Measurements from ENCODE around the gene PORCN. TPM values are rescaled to one million over a fixed set of nuclear protein-coding genes. Genes with fewer than 3 reads are reported as not detected.

PORCN gene
- total RNA-seq, 1 donor from 2014 or later = 1.9 TPM

DNA sequence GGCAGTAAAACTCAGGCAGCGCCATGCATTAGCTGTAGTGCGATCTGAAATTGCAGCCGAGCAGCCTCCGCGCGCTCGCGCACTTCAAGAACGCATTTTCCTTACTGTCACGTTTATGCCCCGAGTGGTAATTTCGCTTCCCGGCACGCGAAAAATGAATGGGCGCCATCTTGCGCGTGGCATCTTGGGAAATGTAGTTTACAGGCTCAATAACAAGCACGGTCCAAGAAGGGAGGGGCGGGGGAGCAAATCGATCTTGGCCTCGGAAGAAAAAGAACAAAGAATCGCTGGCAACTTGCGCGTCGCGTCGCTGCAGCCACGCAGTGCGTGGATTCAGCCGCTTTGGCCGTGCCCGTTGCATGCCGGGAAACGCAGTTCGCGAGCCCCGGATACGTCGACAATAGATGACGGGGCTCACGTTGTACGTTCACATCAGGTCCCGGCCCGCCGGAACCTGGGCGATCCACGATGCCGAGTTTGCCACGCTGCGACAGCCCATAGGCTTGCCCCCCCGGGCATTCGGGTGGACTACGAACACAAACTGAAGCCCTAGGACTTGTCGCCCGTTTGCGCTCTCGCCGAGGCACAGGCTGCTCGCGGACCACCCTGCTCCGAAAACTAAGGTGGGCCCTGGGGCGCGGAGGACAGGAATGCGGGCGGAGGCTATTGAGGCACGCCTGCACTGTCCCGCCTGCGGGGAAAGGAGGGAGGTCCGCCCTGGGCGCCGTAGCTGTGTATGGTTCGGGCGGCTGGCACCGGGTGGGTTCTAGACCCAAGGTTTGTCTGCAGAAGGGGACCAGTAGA is 32.8 kb upstream of the PORCN start, which contains the start of gene FTSJ1:
Gene FTSJ1, plus strand, starts transcription at position 426 of the 804 bp plus-strand sequence. CDS start 1,849 bp downstream, outside the sequence.
- ATAC-seq = peak; percentile 94
- DNase-seq (ENCODE audit: low spot score) = peak; percentile 91

DNA sequence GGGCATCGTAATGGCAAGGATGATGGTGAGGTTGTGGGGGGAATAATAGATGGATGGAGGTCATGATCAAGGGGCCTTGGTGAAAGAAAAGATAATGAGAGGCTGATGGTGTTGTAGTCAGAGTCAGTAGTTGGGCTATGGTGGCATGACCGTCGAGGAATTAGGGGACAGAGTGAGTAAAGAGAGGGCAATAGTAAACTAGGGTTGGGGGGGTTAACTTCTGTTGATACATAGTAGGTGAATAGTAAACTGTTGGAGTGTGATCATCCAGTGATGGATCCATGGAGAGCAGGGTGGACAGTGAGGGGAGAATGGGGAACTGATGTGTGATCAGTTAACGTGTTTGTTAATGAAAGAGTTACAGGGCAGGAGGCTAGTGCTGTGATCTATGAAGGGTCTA is 31.9 kb upstream of the PORCN start:
- no peak for DNase-seq (ENCODE audit: low spot score)
- ATAC-seq = no peak

DNA sequence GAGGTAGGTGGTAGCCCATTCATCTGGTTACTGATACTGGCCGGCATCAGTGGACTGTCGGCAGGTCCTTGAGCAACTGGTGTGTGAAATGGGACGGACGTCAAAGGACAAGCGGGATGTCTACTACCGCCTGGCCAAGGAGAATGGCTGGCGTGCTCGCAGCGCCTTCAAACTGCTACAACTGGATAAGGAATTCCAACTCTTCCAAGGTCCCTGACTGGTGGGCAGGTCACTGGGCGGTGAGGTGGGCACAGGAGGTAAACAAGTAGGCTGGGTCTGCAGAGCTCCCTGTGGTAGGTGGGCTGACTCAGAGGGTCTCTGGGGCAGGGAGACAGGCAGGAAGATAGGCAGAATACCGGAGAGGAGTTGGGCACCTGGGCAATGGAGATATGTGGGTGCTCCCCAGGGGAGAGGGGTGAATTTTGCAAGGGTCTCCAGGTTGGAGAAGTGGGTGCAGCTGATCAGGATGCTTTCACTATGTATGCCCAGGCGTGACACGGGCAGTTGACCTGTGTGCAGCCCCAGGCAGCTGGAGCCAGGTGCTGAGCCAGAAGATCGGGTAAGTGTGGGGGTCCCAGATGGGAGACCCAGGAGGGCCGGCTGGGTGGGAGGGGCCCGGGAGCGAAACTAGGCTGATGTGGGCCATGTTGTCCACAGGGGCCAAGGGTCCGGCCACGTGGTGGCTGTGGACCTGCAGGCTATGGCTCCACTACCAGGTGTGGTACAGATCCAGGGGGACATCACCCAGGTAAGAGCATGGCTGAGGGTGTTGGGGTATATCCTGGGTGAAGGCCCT is 30.6 kb upstream of the PORCN start:
- no peak for ATAC-seq
- no peak for DNase-seq (ENCODE audit: low spot score)

DNA sequence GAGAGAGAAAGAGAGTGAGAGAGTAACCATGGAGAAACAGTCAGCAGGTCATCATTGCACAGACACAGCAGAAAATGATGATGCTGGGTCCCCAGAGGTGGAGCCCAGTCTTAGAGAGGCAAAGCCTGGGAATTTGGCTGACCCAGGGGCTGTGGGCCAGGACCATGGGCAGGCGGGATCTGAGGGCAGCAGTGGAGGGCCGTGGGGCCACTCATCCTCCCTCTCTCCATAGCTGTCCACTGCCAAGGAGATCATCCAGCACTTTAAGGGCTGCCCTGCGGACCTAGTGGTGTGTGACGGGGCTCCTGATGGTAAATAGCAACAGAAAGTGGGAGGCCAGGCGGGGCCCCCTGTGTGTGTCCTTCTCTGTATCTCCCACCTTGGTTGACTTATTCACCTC is 30.0 kb upstream of the PORCN start:
- DNase-seq (ENCODE audit: low spot score) = no peak
- ATAC-seq = no peak

DNA sequence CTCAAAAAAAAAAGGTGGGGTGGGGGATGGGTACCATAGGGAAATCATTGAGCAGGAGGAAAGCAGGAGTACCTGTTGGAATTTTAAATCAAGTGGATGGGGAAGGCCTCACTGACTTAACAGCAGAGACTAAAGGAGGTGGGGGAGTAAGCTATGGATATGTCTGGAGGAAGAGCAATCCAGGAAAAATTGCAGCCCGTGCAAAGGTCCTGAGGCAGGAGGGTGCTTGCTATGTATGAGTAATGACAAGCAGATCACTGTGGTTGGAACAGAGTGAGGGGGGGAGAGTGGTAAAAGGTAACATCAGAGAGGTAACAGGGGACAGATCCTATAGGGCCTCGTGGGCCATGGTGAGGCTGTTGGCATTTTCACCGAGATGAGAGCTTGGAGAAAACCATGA is 28.6 kb upstream of the PORCN start:
- ATAC-seq (no peak), DNase-seq (ENCODE audit: low spot score) (no peak)

DNA sequence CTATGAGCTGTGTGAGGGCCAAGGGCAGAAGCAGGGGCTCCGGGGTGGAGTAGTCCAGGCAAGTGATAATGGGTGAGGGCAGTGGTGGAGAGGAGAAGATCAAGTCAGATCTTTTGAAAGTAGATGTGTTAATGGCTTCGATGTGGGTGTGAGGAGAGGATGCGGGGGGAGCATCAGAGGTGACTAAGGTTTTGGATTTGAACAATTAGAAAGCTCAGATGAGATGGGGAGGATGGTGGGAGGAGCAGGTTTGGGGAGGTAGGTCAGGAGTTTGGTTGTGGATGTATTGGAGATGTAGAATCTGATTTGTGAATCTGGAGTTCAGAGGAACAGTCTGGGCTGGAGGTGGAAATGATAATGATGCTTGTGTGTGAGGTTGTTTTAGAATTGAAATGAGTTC is 28.2 kb upstream of the PORCN start:
- ATAC-seq (no peak), DNase-seq (ENCODE audit: low spot score) (no peak)

DNA sequence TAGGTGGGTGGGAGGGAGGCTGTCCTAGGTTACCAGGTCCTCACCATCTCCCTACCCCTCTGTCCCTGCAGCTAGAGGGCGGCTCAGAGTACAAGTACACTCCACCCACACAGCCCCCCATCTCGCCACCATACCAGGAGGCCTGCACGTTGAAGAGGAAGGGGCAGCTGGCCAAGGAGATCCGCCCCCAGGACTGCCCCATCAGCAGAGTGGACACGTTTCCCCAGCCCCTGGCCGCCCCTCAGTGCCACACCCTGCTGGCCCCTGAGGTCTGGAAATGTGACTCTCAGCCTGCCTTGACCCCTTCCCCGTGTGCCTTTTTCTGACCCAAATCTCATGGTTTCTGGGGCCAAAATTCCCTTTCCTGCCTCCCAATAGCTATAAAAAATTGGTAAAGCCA is 26.3 kb upstream of the PORCN start:
- no peak for DNase-seq (ENCODE audit: low spot score)
- no peak for ATAC-seq

DNA sequence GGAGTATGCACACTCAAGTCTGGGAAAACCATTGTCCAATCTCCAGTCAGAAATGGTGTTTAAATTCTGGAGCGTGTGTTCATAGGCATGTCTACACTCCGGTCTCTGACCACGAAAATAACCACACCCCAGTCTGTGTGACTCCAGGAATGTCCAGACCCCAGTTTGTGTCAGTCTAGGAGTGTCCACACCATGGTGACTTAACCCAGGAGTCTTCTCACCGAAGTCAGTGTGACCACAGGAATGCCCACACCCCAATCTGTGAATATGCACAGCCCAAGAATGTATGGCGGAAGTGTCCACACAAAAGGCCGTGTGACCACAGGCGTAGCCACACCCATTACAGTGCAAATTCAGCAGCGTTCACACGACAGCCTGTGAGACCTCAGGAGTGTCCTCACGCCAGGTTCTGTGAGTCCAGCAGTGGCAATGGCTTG is 21.4 kb upstream of the PORCN start:
- ATAC-seq (no peak), DNase-seq (ENCODE audit: low spot score) (no peak)

DNA sequence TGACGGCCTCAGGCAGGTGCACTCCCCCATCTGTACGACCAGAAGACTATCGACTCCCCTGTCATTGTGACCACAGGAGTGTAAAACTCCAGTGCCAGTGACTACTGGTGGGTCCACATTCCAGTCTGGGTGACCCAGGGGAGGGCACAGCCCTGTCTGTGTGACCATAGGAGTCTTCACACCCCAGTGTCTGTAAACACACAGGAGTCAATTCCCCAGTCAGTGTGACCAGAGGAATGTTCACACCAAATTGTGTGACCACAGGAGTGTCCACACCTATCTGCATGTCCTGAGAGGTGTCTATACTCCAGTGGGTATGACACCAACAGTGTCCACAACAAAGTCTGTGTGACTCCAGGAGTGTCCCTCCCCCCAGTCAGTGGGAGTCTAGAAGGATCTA is 20.8 kb upstream of the PORCN start:
- no peak for ATAC-seq
- no peak for DNase-seq (ENCODE audit: low spot score)

DNA sequence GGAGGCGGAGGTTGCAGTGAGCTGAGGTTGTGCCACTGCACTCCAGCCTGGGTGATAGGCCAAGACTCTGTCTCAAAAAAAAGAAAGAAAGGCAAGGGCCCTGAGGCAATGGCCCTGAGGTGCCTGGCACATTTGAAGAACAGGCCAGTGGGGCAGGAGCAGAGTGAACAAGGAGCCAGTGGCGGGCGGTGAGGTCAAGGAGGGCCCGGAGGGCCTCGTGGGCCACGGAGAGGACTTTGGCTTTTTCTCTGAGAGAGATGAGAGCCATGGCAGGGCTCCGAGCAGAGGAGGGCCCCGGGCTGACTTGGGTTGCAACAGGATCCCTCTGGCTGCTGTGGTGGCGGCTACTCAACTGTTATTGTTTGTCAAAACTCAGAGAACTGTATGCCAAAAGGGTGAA is 19.5 kb upstream of the PORCN start:
- ATAC-seq (no peak), DNase-seq (ENCODE audit: low spot score) (no peak)

DNA sequence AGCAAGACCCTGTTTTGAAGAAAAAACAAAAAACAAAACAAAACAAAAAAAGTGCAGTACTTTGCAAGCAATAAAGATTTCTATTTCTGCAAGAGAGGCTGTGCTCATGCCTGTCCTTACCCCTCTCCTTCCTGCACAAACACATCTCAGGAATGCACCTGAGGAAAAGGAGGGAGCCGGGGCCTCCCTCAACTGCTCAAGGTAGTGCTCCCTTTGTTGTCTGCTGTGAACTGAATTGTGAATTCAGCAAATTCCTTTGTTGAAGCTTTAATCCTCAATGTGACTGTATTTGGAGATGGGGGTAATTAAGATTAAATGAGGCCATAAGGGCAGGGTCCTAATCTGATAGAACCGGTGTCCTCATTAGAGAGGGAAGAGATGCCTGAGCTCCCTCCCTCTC is 18.9 kb upstream of the PORCN start:
- ATAC-seq (no peak), DNase-seq (ENCODE audit: low spot score) (no peak)

DNA sequence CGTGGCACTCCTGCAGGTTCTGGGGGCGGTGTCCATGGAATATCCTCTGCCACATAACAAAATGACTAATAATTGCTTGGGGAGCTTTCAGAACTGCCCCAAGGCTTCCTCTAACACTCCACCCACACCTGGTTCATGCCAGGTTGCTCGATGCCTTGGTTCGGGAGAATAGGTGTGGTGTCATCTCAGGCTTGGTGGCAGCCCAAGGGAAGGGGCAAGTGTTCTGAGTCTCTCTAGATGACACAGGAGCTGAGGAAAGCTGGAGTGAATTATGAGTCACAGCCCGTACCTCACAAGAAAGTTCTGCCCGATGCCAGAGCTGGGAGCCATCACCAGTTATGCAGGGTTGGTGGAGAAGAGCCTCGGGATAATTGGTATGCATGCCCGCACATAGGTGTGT is 18.1 kb upstream of the PORCN start:
- DNase-seq (ENCODE audit: low spot score) (no peak), ATAC-seq (no peak)

DNA sequence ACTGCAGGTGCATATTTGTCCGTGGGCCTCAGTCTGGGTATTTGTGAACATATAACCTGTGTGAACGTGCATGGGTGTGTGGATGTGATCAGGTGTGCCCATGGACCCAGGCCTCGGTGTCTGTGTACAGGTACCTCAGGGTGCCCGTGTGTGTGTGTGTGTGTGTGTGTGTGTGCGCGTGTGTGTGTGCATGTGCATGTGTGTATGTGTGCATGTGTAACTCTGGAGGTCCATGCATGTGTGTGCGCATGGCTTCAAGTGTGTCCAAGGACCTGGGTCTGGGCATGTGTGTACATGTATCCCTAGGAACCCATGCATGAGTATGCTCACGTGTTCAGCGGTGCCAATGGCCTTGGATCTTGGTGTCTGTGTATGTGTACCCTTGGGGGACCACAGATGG is 17.0 kb upstream of the PORCN start:
- DNase-seq (ENCODE audit: low spot score) (no peak), ATAC-seq (no peak)

DNA sequence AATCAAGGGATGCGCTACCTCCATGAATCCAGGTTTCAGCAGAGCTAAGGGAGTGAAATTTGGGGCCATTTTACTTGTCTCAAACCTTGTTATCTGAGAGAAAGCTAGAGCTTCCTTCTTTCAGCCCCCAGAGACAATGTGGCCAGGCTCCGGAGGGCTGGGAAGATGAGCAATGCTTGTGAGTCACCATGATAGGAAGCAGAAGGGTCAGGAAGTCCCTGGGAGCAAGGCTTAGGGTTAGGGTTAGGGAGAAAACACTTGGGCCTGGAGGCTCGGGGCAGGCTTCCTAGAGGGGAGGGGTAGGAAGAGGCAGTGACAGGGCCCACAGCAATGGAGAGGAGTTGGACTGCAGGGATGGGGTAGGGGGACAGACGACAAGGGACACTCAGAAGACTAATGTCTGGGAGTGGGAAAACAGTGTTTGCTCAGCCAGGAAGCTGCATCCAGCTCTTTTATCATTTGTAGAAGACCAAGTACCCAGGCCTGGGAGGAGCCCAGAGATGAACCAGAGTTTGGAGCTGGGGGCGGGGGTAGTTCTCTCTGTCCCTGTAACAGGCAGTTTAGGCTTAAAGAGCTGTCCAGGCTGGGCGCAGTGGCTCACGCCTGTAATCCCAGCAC is 16.4 kb upstream of the PORCN start:
- DNase-seq (ENCODE audit: low spot score) (no peak), ATAC-seq (no peak)

DNA sequence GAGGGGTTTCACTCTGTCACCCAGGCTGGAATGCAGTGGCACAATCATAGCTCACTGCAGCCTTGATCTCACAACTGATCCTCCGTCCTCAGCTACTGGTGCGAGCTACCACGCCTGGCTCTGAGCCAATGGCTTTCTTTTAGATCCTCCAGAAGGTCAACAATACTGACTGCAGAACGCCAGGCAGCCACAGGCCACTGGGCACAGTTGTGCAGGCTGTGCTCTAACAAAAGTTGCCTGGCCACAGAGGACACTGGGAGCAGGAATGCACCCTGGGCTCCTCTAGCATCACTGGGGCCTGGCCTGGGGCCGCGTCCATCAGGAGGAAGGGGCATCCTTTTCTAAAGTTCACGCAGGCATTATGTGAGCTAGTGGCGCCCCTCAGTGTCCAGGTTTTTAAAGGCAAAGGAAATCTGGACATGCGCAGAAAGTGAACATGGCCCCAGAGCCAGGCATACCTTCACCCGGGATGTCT is 14.9 kb upstream of the PORCN start:
- no peak for DNase-seq (ENCODE audit: low spot score)
- ATAC-seq = no peak

DNA sequence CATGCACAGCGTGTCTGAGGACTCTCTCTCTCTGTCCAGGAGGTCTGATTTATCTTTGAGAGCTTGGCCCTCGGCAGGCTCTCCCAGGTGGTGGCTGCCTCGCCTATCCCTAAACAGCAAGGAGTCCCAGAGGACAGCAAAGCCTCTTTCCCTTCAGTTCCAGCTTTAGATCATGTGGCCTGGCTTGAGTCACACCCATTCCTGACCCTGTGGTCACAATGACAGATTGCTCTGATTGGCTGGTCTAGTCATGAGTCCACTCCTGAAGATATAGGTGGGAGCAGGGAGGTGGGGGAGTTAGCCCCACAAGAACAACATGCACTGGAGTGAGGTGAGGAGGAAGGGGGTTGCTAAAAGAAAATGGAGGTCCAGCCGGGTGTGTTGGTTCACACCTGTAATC is 12.1 kb upstream of the PORCN start:
- ATAC-seq (no peak), DNase-seq (ENCODE audit: low spot score) (no peak)

DNA sequence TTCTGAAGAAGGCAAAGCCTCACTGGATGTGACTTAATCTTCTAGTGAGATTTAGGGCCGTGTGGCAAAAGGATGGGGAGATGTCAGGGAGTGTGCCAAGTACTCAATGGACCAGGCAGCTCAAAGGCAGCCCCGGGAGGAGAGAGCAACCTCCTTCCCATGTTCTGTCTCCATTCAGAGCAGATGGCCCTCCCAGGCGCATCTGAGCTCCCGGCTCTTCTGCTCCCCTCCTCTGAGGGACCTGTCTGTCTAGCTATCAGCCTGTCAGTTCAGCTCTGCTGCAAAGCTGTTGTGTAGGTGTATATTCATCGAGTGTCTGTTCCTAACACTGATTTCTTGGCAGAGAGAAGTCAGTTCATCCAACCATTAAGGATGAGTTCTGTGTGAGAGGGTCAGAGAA is 10.9 kb upstream of the PORCN start:
- no peak for DNase-seq (ENCODE audit: low spot score)

DNA sequence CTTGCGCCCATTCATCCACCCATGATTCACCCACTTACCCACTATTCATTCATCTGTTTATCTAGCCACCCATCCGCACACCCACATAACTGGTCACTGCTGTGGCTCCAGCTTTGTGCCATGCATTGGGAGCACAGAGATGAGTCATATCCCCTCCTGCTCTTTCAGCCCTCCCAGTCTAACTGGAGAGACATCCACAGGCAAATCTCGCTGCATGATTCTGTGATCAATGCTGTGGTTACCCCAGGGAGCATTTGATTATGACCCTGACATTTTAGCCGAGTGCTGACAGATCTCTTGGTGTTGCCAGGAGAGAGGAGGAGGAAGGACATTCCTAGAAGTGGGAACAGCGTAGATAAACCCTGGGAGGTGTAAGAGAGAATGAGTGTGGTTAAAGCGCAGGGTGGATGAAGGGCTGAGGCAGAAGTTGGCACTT is 10.4 kb upstream of the PORCN start:
- DNase-seq (ENCODE audit: low spot score) (no peak), ATAC-seq (no peak)

More for the DNA sequence above, 10.9 kb upstream of the PORCN start:
- no peak for ATAC-seq

DNA sequence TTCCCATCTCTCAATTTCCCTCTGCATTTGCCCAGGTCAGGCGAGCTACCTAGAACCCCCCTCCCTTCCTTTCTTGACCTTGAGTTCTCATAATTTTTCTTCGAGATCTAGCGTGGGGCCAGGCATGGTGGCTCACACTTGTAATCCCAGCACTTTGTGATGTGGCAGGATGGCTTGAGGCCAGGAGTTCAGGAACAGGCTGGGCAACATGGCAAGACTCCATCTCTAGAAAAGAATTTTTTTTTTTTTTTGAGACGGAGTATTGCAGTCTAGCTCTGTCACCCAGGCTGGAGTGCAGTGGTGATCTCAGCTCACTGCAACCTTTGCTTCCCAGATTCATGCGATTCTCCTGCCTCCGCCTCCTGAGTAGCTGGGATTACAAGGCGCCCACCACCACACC is 4.5 kb upstream of the PORCN start:
- DNase-seq (ENCODE audit: low spot score) = no peak

DNA sequence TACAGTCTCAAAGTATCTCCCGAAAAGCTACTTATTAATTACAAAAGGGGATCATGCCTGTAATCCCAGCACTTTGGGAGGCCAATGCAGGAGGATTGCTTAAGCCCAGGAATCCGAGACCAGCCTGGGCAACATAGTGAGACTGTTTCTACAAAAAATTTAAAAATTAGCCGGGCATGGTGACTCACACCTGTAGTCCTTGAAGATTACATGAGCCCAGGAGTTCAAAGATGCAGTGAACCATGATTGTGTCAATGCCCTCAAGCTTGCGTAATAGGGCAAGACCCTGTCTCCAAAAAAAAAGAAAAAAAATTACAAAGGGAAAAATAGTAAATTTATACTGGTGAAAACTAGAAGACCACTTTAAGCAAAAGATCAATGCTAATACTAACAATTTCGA is 3.3 kb upstream of the PORCN start:
- DNase-seq (ENCODE audit: low spot score) (no peak), ATAC-seq (no peak)

More for the DNA sequence above, 4.5 kb upstream of the PORCN start:
- ATAC-seq = no peak

DNA sequence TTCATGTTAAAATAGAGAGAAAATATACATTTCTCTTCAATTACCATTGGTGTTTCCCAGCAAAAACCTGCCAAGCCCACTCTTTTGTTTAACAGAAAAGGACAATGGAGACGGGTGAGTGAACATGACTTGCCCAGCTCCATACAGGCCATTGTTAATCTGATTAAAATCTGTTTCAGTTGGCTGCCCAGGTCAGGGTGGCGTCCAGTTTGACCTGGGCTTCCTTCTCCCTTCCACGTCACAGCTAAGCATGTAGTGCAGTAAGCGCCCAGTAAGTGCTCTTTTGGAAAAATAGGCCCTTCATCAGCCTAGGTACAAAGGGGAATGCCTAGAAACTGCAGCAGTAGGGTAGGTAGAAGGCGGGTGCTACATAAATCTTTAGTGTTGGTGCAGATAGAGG is 1.5 kb upstream of the PORCN start:
- DNase-seq (ENCODE audit: low spot score) (no peak), ATAC-seq (no peak)

DNA sequence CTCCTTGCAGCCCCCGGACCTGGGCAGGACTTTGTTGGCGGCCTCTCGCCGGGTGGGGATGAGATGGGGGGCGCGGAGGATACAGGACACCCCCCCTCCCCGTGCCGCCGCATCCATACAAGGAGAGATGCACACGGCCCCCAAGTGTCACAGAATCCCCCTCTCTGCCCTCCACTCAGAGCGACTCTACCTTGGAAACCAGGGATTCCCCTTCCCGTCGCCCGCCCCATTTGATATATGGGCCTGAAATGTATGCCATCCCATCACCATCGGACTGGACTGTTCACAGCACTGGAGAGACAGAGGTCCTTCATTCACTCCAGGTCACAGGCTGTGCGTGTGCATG is 426 bp downstream of the PORCN start:
- DNase-seq (ENCODE audit: low spot score) (no peak), ATAC-seq (no peak)
